Type B pancreatic cell (in vitro differentiated cells): ENCODE data around the gene KDM5B. TPM values are rescaled to one million over a fixed set of nuclear protein-coding genes. Genes with fewer than 3 reads are reported as not detected.

Experiments used
- DNase-seq: peaks from one replicate; pipeline ENCODE4 v3.0.0; 2021; ENCODE audit warnings: mixed read lengths; ENCODE audit not compliant: unreplicated experiment; ENCODE audit errors: extremely low spot score
- H3K27ac Mint-ChIP-seq: 2 replicates; pipeline ENCODE4 v1.8.0; 2021; ENCODE audit warnings: mild to moderate bottlenecking, mixed read lengths
- H3K27me3 Mint-ChIP-seq: 2 replicates; pipeline ENCODE4 v1.8.0; 2021; ENCODE audit warnings: mixed read lengths
- H3K36me3 Mint-ChIP-seq: 2 replicates; pipeline ENCODE4 v1.8.0; 2021; ENCODE audit warnings: mixed read lengths
- H3K4me1 Mint-ChIP-seq: one replicate; pipeline ENCODE4 v1.8.0; 2021; ENCODE audit warnings: mixed read lengths; ENCODE audit not compliant: unreplicated experiment
- H3K4me3 Mint-ChIP-seq: 2 replicates; pipeline ENCODE4 v1.8.0; 2021; ENCODE audit warnings: mild to moderate bottlenecking, mixed read lengths
- H3K9me3 Mint-ChIP-seq: 2 replicates; pipeline ENCODE4 v1.8.0; 2021; ENCODE audit warnings: mixed read lengths
- CTCF ChIP-seq: fragments of 200-600 bp; sonication (generic); conservative IDR thresholded peaks from 2 replicates; pipeline ENCODE4 v1.5.0; 2021; ENCODE audit warnings: antibody characterized with exemption, mild to moderate bottlenecking
- total RNA-seq: library from RNA; stranded (reverse); gene quantifications from 2 replicates; pipeline ENCODE4 v1.2.1, GENCODE V29; 2021; ENCODE audit warnings: low replicate concordance

The KDM5B gene
- total RNA-seq, 1 donor from 2014 or later = 165 TPM

- no peak for DNase-seq
- no peaks in the 10 kb centered on the region for H3K27me3 Mint-ChIP-seq
- H3K4me1 Mint-ChIP-seq = peaks cover 10% of the 10 kb centered on the region
- TF ChIP-seq CTCF = no peak
- no peaks in the 10 kb centered on the region for H3K36me3 Mint-ChIP-seq
- H3K4me3 Mint-ChIP-seq = no peak overlapping the region
- H3K9me3 Mint-ChIP-seq = no peaks in the 10 kb centered on the region
- peak overlapping the region; percentile 69 for H3K27ac Mint-ChIP-seq
These were observed 14.0 kb downstream of the KDM5B start for GRCh38 chr1:202794051-202794740.

GRCh38 chr1:202791077-202791747, 17.0 kb downstream of the KDM5B start:
- Mint-ChIP-seq H3K36me3 (peaks cover 10% of the 10 kb centered on the region), H3K27me3 (no peaks in the 10 kb centered on the region), H3K27ac (peak overlapping the region; percentile 16), H3K4me3 (no peak overlapping the region), H3K4me1 (peaks cover 12% of the 10 kb centered on the region), H3K9me3 (no peaks in the 10 kb centered on the region)
- DNase-seq = no peak
- TF ChIP-seq CTCF = no peak

GRCh38 chr1:202788800-202789199, 19.4 kb downstream of the KDM5B start:
- Mint-ChIP-seq H3K27ac (peak overlapping the region; percentile 68), H3K36me3 (peaks cover 14% of the 10 kb centered on the region), H3K9me3 (no peaks in the 10 kb centered on the region), H3K27me3 (no peaks in the 10 kb centered on the region), H3K4me3 (no peak overlapping the region), H3K4me1 (peaks cover 7% of the 10 kb centered on the region)
- no peak for DNase-seq
- TF ChIP-seq CTCF = no peak

GRCh38 chr1:202786804-202787203, 21.4 kb downstream of the KDM5B start:
- TF ChIP-seq CTCF = no peak
- peaks cover 7% of the 10 kb centered on the region for H3K4me1 Mint-ChIP-seq
- H3K36me3 Mint-ChIP-seq = peaks cover 14% of the 10 kb centered on the region
- H3K27ac Mint-ChIP-seq = peak overlapping the region; percentile 32
- H3K9me3 Mint-ChIP-seq = no peaks in the 10 kb centered on the region
- H3K27me3 Mint-ChIP-seq = no peaks in the 10 kb centered on the region
- DNase-seq = no peak
- no peak overlapping the region for H3K4me3 Mint-ChIP-seq

GRCh38 chr1:202781180-202781579, 27.0 kb downstream of the KDM5B start:
- Mint-ChIP-seq H3K36me3 (peaks cover 12% of the 10 kb centered on the region), H3K27ac (no peak overlapping the region), H3K9me3 (no peaks in the 10 kb centered on the region), H3K4me1 (peaks cover 8% of the 10 kb centered on the region), H3K27me3 (no peaks in the 10 kb centered on the region), H3K4me3 (no peak overlapping the region)
- TF ChIP-seq CTCF = no peak
- no peak for DNase-seq
